Measurements from ENCODE around the gene CLEC4M.

GRCh38 chr19:7739211-7739755 lies 23.8 kb upstream of the CLEC4M start:
- TF ChIP-seq REST (IDR thresholded peaks at IDR 0.05; ENCODE audit: insufficient read depth in 1 of 2, low read depth in 2 of 2, low read length in 2 of 2) (no peak), POLR2AphosphoS5 (IDR thresholded peaks at IDR 0.05; ENCODE audit: low read depth, low read length) (no peak), TAF1 (IDR thresholded peaks at IDR 0.05; ENCODE audit: borderline replicate concordance, insufficient read depth, low read length) (no peak), FOXP2 (optimal IDR thresholded peaks at IDR 0.05; ENCODE audit: borderline replicate concordance, extremely low read depth, extremely low read length, insufficient read depth) (no peak), SIN3A (IDR thresholded peaks at IDR 0.05; ENCODE audit: borderline replicate concordance, insufficient read depth, low read length) (no peak)
